Stomach (tissue), 9 donors: ENCODE data around the gene SLC1A1. TPM values are rescaled to one million over a fixed set of nuclear protein-coding genes. Genes with fewer than 3 reads are reported as not detected.
"Not testable (repeated sequence)": the region's sequence is repeated elsewhere in the genome, so short reads cannot be mapped to it uniquely, and the experiment has no call there.

Experiments used
- DNase-seq, 2 donors: peaks; one replicate each; pipeline versions ENCODE4 v3.0.0 to v3.0.0-alpha.2; 2013 to 2019
- H3K27ac ChIP-seq, 5 donors: fragments of 200-600 bp in 4 of 5; sonication (generic) in 4 of 5; one replicate each; pipeline ENCODE4 v1.5.1; 2013 to 2019; ENCODE audit warnings: mild to moderate bottlenecking in 1 of 5, moderate library complexity in 1 of 5
- H3K27me3 ChIP-seq, 3 donors: fragments of 200-600 bp; sonication (generic); one replicate each; pipeline ENCODE4 v1.5.1; 2017 to 2019; ENCODE audit warnings: mixed run types in 1 of 3
- H3K36me3 ChIP-seq, 4 donors: fragments of 200-600 bp; sonication (generic); 1 replicate in 3 of 4; 2 replicates in 1 of 4; pipeline ENCODE4 v1.5.1; 2016 to 2019
- H3K4me1 ChIP-seq, 4 donors: fragments of 200-600 bp; sonication (generic); one replicate each; pipeline ENCODE4 v1.5.1; 2016 to 2019
- H3K4me3 ChIP-seq, 4 donors: fragments of 200-600 bp; sonication (generic) in 3 of 4; one replicate each; pipeline ENCODE4 v1.5.1; 2016 to 2019; ENCODE audit warnings: mild to moderate bottlenecking in 1 of 4
- H3K9me3 ChIP-seq, 4 donors: fragments of 200-600 bp; sonication (generic); one replicate each; pipeline ENCODE4 v1.5.1; 2016 to 2019
- CTCF ChIP-seq, 7 experiments: fragments of 450-650 bp in 4 of 7; fragments of 200-600 bp in 3 of 7; sonication (generic) in 3 of 7; IDR thresholded peaks; one replicate each; pipeline ENCODE4 v1.5.1; 2016 to 2019; ENCODE audit warnings: antibody characterized with exemption in 7 of 7, control low read depth in 2 of 7, mild to moderate bottlenecking in 1 of 7
- EP300 ChIP-seq: sonication (generic); formaldehyde crosslinking; IDR thresholded peaks from one replicate; pipeline ENCODE4 v1.6.1; 2017; ENCODE audit warnings: antibody characterized with exemption
- POLR2A ChIP-seq, 4 donors: fragments of 450-650 bp; IDR thresholded peaks; one replicate each; pipeline ENCODE4 v1.6.1; 2016; ENCODE audit warnings: antibody characterized with exemption in 4 of 4, control low read depth in 2 of 4, mild to moderate bottlenecking in 1 of 4, moderate library complexity in 1 of 4
- POLR2AphosphoS5 ChIP-seq, 3 donors: sonication (generic); formaldehyde crosslinking; IDR thresholded peaks; one replicate each; pipeline ENCODE4 v1.6.1; 2016; ENCODE audit warnings: antibody characterized with exemption in 3 of 3
- WGBS, 5 donors: extraction: QIAGEN DNeasy Blood & Tissue Kit in 3 of 5; methylation state at CpG; one replicate each; pipeline versions ENCODE4 v1.1.5 to v1.1.7; 2013 to 2018; 5-methylcytosine and 5-hydroxymethylcytosine counted together
- intact Hi-C: fragments of 100-400 bp; cut with DNase I; formaldehyde crosslinking; loops from one replicate; pipeline ENCODE4 v1.15.1; 2023; ENCODE audit warnings: low total_unique reads
- polyA plus RNA-seq, 3 donors: library from polyadenylated mRNA; stranded (reverse); fragments of 200-250 nt; gene quantifications; one replicate each; pipeline ENCODE4 v1.2.3, GENCODE V29; 2013
- total RNA-seq, 5 donors: library from RNA; depleted of rRNA; stranded (reverse); fragments of >200 nt; gene quantifications; one replicate each; pipeline versions ENCODE4 v1.1.0 to v1.2.3, GENCODE V29; 2014 to 2016
- donor health status: healthy with polysubstance abuse.
- donor health status: Bipolar disorder and iron deficiency.
- donor health status: healthy.

Gene SLC1A1
- total and polyA plus RNA-seq, 8 donors: 0.58 to 13.3 (median 2.7) TPM; not detected in 1

- DNase-seq: no peak
- no peaks in the 10 kb centered on the region for H3K4me1 ChIP-seq
- TF ChIP-seq POLR2AphosphoS5 (IDR thresholded peaks at IDR 0.05): no peak
- TF ChIP-seq EP300: no peak
- TF ChIP-seq POLR2A (IDR thresholded peaks at IDR 0.05): no peak
- TF ChIP-seq CTCF (IDR thresholded peaks at IDR 0.05): no peak
- H3K27ac ChIP-seq: no peak overlapping the region
- peaks cover 0 to 16% (median 10%) of the 10 kb centered on the region in 4 donors for H3K36me3 ChIP-seq
- H3K27me3 ChIP-seq: no peaks in the 10 kb centered on the region
- intact Hi-C loops: no loop called here
- peaks cover 0 to 13% (median 9%) of the 10 kb centered on the region in 4 donors for H3K9me3 ChIP-seq
- WGBS, 5 donors: 37 to 62% (median 53%) methylated on average over 3 of the region's 3 CpGs
- no peak overlapping the region for H3K4me3 ChIP-seq
Observed at GRCh38 chr9:4541281-4541680, 51.0 kb downstream of the SLC1A1 start.

- 50 to 66% (median 57%) methylated on average over 2 of the region's 2 CpGs for WGBS, 5 donors
- intact Hi-C loops: no loop called here
Observed at GRCh38 chr9:4541856-4542255, 51.6 kb downstream of the SLC1A1 start.

GRCh38 chr9:4544714-4545113, 54.4 kb downstream of the SLC1A1 start:
- DNase-seq, H3K9me3 ChIP-seq, H3K27ac ChIP-seq, H3K27me3 ChIP-seq, intact Hi-C loops, H3K4me3 ChIP-seq: not testable (repeated sequence)
- WGBS, 5 donors: 78 to 88% (median 81%) methylated on average over 5 of the region's 5 CpGs
- Histone ChIP-seq H3K4me1 (peaks cover 3 to 15% (median 4%) of the 10 kb centered on the region in 4 donors), H3K36me3 (peaks cover 0 to 12% (median 9%) of the 10 kb centered on the region in 4 donors)

More at GRCh38 chr9:4541856-4542255, 51.6 kb downstream of the SLC1A1 start:
- Histone ChIP-seq H3K27me3 (no peaks in the 10 kb centered on the region), H3K36me3 (peaks cover 0 to 16% (median 10%) of the 10 kb centered on the region in 4 donors), H3K9me3 (peaks cover 0 to 13% (median 9%) of the 10 kb centered on the region in 4 donors), H3K4me3 (no peak overlapping the region), H3K27ac (no peak overlapping the region), H3K4me1 (peaks cover 0 to 3% (median 0%) of the 10 kb centered on the region in 4 donors)
- no peak for DNase-seq
- TF ChIP-seq EP300 (no peak), POLR2A (IDR thresholded peaks at IDR 0.05) (no peak), CTCF (IDR thresholded peaks at IDR 0.05) (no peak), POLR2AphosphoS5 (IDR thresholded peaks at IDR 0.05) (no peak)

GRCh38 chr9:4547016-4547415, 56.7 kb downstream of the SLC1A1 start:
- peaks cover 7 to 37% (median 24%) of the 10 kb centered on the region in 4 donors for H3K4me1 ChIP-seq
- intact Hi-C loops: no loop called here
- H3K4me3 ChIP-seq: no peak overlapping the region
- TF ChIP-seq EP300: no peak
- TF ChIP-seq POLR2A (IDR thresholded peaks at IDR 0.05): no peak
- TF ChIP-seq POLR2AphosphoS5 (IDR thresholded peaks at IDR 0.05): no peak
- TF ChIP-seq CTCF (IDR thresholded peaks at IDR 0.05): no peak
- peak in 1 of 2 donors; percentile 46 for DNase-seq
- no peaks in the 10 kb centered on the region for H3K36me3 ChIP-seq
- H3K9me3 ChIP-seq: no peaks in the 10 kb centered on the region
- no peak overlapping the region for H3K27ac ChIP-seq
- 83 to 93% (median 84%) methylated on average over 1 of the region's 1 CpG for WGBS, 5 donors
- no peaks in the 10 kb centered on the region for H3K27me3 ChIP-seq
